GM12891 (cell line): ENCODE measurements around the gene NPHP3.

Experiments
- DNase-seq: peaks from one replicate; pipeline ENCODE4 v3.0.0; 2011; ENCODE audit warnings: low spot score; ENCODE audit not compliant: insufficient read length
- FAIRE-seq: peaks from 2 replicates; lab custom pipeline; 2011; peaks lifted over from hg19 to GRCh38; lab: Jason Lieb, UNC
- PAX5 ChIP-seq: IDR thresholded peaks from 2 replicates; pipeline ENCODE4 v1.6.1; 2011; ENCODE audit warnings: low read length, moderate library complexity, mild to moderate bottlenecking; ENCODE audit not compliant: insufficient read depth, severe bottlenecking
- POLR2A ChIP-seq: IDR thresholded peaks from 2 replicates; pipeline ENCODE4 v1.6.1; 2011; ENCODE audit warnings: low read depth, low read length, control low read depth
- POLR2AphosphoS5 ChIP-seq: IDR thresholded peaks from 2 replicates; pipeline ENCODE4 v1.6.1; 2011; ENCODE audit warnings: low read depth, low read length, control low read depth
- POU2F2 ChIP-seq: IDR thresholded peaks from 2 replicates; pipeline ENCODE4 v1.6.1; 2011; ENCODE audit warnings: low read depth, mild to moderate bottlenecking, control low read depth, low read length, moderate library complexity
- SPI1 ChIP-seq: IDR thresholded peaks from 2 replicates; pipeline ENCODE4 v1.6.1; 2011; ENCODE audit warnings: low read depth, low read length, control low read depth
- TAF1 ChIP-seq: IDR thresholded peaks from 2 replicates; pipeline ENCODE4 v1.6.1; 2011; ENCODE audit warnings: low read depth, low read length, control low read depth

Gene NPHP3

GRCh38 chr3:132694991-132695390, 27.2 kb downstream of the NPHP3 start:
- no peak for FAIRE-seq
- DNase-seq = no peak
- TF ChIP-seq PAX5 = no peak
- no peak for TF ChIP-seq POU2F2
- no peak for TF ChIP-seq POLR2AphosphoS5
- no peak for TF ChIP-seq POLR2A
- no peak for TF ChIP-seq SPI1
- TF ChIP-seq TAF1 = no peak

- FAIRE-seq (no peak), DNase-seq (no peak)
- TF ChIP-seq POLR2A (no peak), PAX5 (no peak), POLR2AphosphoS5 (no peak), POU2F2 (no peak), SPI1 (no peak), TAF1 (no peak)
Measured at GRCh38 chr3:132690040-132690439, 32.2 kb downstream of the NPHP3 start.

DNA sequence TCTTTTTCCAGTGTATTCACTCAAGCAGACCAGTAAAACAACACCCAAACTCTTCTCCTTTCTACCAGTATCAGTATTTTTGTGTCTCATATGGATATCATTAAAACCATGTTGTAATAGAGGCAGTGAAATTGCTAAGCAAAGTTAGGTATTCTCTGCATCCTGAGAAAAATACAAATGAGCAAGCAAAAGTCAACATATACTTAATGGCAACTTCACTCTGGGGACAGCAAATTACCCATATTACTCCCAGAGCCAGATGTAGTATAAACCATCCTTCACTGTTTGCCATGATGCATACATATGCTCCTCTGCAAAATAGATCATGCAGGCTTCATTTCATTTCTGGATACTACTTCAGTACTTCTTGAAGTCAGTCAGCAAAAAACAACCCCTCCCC, 40.0 kb downstream of the NPHP3 start:
- TF ChIP-seq POLR2A = no peak
- no peak for TF ChIP-seq POLR2AphosphoS5
- no peak for TF ChIP-seq POU2F2
- TF ChIP-seq PAX5 = no peak
- no peak for TF ChIP-seq SPI1
- no peak for TF ChIP-seq TAF1
- FAIRE-seq (peak; percentile 40), DNase-seq (no peak)

- FAIRE-seq = no peak
- TF ChIP-seq POU2F2 (no peak), TAF1 (no peak), SPI1 (no peak), PAX5 (no peak), POLR2AphosphoS5 (no peak), POLR2A (no peak)
- no peak for DNase-seq
Measured at GRCh38 chr3:132681421-132681820, 40.8 kb downstream of the NPHP3 start.

DNA sequence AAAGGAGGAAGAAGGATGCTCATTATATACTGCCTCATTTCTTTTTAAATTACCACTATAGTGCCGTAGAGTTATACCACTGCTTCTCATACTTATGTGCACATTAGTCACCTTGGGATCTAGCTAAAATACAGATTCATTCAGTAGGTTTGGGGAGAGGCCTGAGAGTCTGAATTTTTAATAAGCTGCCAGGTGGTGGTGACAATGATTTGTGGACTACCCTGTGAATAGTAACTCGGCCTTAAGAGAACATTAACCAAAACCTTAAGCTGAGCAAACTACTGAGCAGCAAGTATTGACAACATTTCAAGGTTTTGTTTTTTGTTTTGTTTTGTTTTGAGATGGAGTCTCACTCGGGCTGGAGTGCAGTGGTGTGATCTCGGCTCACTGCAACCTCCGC, 42.3 kb downstream of the NPHP3 start:
- FAIRE-seq = no peak
- DNase-seq = no peak
- TF ChIP-seq TAF1 (no peak), POU2F2 (no peak), POLR2AphosphoS5 (no peak), SPI1 (no peak), PAX5 (no peak), POLR2A (no peak)

- DNase-seq = no peak
- TF ChIP-seq POU2F2 (no peak), POLR2A (no peak), POLR2AphosphoS5 (no peak), PAX5 (no peak), SPI1 (no peak), TAF1 (no peak)
- no peak for FAIRE-seq
Measured at GRCh38 chr3:132675408-132675807, 46.8 kb downstream of the NPHP3 start.

GRCh38 chr3:132669256-132669777, 52.9 kb downstream of the NPHP3 start:
- FAIRE-seq (no peak), DNase-seq (no peak)
- TF ChIP-seq SPI1 = no peak
- TF ChIP-seq PAX5 = no peak
- TF ChIP-seq TAF1 = no peak
- no peak for TF ChIP-seq POU2F2
- no peak for TF ChIP-seq POLR2AphosphoS5
- TF ChIP-seq POLR2A = no peak

- DNase-seq = no peak
Measured at GRCh38 chr3:132665230-132665745, 56.9 kb downstream of the NPHP3 start.

GRCh38 chr3:132662212-132662611, 60.0 kb downstream of the NPHP3 start:
- FAIRE-seq = no peak
- TF ChIP-seq POU2F2 (no peak), PAX5 (no peak), POLR2AphosphoS5 (no peak), TAF1 (no peak), POLR2A (no peak)
- no peak for DNase-seq

More at GRCh38 chr3:132665230-132665745, 56.9 kb downstream of the NPHP3 start:
- no peak for TF ChIP-seq POU2F2
- TF ChIP-seq SPI1 = no peak
- no peak for TF ChIP-seq PAX5
- no peak for TF ChIP-seq POLR2A
- TF ChIP-seq POLR2AphosphoS5 = no peak
- TF ChIP-seq TAF1 = no peak
- no peak for FAIRE-seq

- FAIRE-seq (no peak), DNase-seq (no peak)
- TF ChIP-seq POU2F2 (no peak), PAX5 (no peak), SPI1 (no peak), TAF1 (no peak), POLR2AphosphoS5 (no peak), POLR2A (no peak)
Measured at GRCh38 chr3:132661101-132661500, 61.1 kb downstream of the NPHP3 start.
